GM19455 (cell line): Measurements from ENCODE around the gene CFL1.
A peak's percentile ranks its signal among the peaks of the same experiment; 100 is the strongest.
"Not testable (repeated sequence)": the region's sequence is repeated elsewhere in the genome, so short reads cannot be mapped to it uniquely, and the experiment has no call there.

Source experiments
- ATAC-seq: cut with Tn5 transposase; IDR thresholded peaks from one replicate; pipeline ENCODE4 v1.9.1; 2021; ENCODE audit not compliant: unreplicated experiment

The CFL1 gene

DNA sequence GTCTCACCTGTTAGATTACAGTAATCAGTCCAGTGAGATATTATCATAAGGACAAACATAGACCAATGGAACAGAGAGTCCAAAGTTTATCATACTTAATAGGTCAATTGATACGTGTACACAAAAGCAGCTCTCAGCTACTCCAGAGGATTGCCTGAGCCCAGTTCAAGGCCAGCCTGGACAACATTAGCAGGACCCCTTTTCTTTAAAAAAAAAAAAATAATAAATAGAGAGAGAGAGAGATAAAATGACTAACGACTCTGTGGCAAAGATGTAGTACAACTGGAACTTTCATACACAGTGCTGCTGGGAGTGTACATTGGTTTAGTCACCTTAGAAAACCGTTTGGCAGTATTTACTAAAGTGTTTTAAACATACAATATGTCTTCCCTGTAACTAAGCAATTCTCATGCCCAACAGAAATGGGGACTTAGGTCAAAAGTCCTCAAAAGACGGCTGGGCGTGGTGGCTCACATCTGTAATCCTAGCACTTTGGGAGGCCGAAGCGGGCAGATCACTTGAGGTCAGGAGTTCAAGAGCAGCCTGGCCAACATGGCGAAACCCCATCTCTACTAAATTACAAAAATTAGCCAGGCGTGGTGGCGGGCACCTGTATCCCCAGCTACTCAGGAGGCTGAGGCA, 13.6 kb downstream of the CFL1 start:
- ATAC-seq, result no peak

GRCh38 chr11:65843811-65844210, 14.2 kb downstream of the CFL1 start:
- ATAC-seq, result no peak

DNA sequence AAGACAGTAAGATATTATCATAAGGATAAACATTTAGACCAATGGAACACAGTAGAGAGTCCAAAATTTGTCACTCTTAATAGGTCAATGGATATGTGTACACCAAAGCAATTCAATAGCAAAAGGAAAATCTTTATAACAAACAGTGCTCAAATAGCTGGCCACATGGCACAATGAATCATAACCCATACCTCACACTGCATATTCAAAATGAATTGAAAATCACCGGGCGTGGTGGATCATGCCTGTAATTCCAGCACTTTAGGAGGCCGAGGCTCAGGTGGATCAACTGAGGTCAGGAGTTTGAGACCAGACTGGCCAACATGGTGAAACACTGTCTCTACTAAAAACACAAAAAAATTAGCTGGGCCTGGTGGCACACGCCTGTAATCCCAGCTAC, 15.8 kb downstream of the CFL1 start:
- no peak for ATAC-seq

DNA sequence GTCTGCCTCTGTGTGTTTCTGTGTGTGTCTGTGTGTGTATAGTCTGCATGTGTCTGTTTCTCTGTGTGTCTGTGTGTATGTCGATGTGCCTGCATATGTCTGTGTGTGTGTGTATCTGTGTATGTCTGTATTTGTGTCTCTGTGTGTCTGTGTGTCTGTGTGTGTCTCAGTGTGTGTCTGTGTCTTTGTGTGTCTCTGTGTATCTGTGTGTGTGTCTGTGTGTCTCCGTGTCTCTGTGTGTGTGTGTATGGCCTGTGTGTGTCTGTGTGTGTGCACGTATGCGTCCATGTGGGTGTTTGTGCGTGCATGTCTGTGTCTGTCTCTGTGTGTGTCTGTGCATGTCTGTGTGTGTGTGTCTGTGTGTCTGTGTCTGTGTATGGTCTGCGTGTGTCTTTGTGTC, 23.8 kb downstream of the CFL1 start:
- ATAC-seq, result no peak

DNA sequence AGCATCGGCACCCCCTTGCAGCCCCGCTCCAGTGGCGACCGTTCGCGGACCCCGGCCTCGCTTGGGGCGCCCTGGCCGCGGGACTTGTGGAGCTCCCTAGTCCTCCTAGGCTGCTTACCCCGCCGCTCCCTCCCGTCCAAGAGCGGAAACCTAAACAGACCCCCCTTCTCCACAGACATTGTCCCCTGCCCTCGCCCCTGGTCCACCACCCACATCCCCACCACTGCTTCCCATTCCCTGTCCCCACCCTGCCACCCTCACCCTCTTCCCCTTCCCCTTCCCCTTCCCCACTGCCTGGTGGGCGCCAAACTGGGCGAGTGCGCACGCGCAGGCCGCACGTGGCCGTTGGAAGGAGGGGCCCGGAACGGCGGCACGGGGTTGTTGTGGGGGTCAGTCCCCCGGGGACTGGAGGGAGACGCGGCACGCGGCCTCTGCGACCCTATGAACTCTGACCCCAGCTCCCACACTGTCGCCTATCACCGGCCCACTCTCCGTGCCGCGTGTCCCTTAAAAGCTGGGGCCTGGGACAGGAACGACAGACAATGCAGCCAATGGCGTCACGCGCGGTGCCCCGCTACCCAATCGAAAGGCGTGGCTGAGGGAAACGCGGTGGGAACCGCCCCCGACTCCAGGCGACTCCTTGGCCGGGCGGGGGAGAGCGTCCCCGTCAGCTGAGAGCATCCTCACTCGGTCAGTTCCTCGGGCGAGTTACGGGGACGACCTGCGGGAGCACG, 24.5 kb downstream of the CFL1 start, which contains the start of gene SNX32:
Gene SNX32 (plus strand): TSS at position 667 of the 734 bp plus-strand sequence. CDS start 103 bp downstream, outside the sequence.
- ATAC-seq, result peak; percentile 89

DNA sequence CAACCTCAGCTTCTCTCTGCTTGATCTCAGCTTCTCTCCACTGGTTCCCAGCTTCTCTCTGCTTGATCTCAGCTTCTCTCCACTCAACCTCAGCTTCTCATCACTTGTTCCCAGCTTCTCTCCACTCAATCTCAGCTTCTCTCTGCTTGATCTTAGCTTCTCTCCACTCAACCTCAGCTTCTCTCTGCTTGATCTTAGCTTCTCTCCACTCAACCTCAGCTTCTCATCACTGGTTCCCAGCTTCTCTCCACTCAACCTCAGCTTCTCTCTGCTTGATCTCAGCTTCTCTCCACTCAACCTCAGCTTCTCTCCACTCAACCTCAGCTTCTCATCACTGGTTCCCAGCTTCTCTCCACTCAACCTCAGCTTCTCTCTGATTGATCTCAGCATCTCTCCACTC, 25.7 kb downstream of the CFL1 start:
- not testable (repeated sequence) for ATAC-seq

DNA sequence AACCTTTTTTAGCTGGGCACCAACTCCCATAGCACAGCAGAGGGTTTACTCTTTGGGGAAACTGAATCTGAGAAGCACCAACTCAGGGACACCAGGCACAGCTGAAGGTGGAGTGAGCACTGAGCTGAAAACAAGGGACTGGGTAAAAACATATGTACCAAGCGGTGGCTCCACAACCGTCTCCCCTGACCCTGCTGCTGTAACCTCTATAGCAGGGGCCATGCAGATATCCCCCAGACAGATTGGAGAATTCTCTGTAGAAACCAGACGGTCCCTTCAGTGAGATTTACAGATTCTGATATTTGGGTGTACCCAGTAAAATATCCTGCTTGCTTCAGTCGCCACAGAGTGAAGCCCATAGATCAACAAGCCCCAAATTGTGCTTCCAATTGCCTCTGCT, 28.5 kb downstream of the CFL1 start:
- ATAC-seq, result no peak

- no peak for ATAC-seq
Observed at GRCh38 chr11:65826984-65827735, 30.8 kb downstream of the CFL1 start.

- ATAC-seq, result no peak
Observed at GRCh38 chr11:65822776-65823528, 35.0 kb downstream of the CFL1 start.

- no peak for ATAC-seq
Observed at GRCh38 chr11:65821107-65821506, 36.9 kb downstream of the CFL1 start.

- ATAC-seq, result peak; percentile 67
Observed at GRCh38 chr11:65817835-65818680, 39.9 kb downstream of the CFL1 start.

DNA sequence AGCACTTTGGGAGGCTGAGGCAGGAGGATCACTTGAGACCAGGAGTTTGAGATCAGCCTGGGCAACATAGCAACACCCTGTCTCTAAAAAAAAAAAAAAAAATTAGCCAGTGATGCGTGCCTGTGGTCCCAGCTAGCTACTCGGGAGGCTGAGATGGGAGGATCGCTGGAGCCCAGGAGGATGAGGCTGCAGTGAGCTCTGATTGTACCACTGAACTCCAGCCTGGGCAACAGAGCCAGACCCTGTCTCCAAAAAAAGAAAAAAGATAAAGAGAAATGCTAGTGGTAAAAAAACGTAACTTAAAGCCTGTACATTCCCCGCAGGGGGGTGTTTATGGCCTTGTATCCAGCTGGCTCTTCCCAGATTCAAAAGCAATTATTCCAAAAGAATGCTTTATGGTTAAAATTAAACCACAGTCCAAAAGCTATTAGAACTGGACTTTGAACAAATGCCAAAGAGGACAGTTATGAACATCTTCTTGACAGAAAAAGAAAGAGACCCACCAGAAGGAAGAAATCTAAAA, 40.6 kb downstream of the CFL1 start:
- no peak for ATAC-seq

- ATAC-seq, result no peak
Observed at GRCh38 chr11:65816696-65817095, 41.3 kb downstream of the CFL1 start.

DNA sequence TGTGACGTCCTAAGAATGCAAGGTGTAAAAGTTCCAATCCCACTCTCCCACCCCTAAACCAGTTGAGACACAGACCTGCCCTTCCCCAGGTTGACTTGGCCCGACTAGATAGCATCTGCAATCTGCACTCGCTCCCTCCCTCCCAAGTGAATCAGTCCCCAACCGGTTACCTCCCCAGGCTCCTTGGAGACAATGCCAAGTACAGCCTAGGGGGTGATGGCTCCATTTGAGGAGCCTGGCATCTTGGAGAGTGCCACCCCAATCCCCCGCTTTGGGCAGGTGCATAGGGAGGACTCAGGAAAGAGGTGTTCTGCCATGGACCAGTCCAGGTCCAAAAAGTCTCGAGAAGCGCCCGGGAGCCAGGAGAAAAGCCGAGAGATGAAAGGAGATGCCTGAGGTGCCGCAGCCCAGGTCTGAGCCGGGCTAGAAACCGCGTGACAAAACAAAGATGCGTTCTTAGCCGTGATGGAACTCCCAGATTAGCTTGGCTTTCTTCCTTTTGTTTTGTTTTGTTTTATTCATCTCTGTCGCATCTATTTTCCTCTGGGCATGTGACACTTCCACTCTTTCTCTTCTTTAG, 42.9 kb downstream of the CFL1 start:
- no peak for ATAC-seq

DNA sequence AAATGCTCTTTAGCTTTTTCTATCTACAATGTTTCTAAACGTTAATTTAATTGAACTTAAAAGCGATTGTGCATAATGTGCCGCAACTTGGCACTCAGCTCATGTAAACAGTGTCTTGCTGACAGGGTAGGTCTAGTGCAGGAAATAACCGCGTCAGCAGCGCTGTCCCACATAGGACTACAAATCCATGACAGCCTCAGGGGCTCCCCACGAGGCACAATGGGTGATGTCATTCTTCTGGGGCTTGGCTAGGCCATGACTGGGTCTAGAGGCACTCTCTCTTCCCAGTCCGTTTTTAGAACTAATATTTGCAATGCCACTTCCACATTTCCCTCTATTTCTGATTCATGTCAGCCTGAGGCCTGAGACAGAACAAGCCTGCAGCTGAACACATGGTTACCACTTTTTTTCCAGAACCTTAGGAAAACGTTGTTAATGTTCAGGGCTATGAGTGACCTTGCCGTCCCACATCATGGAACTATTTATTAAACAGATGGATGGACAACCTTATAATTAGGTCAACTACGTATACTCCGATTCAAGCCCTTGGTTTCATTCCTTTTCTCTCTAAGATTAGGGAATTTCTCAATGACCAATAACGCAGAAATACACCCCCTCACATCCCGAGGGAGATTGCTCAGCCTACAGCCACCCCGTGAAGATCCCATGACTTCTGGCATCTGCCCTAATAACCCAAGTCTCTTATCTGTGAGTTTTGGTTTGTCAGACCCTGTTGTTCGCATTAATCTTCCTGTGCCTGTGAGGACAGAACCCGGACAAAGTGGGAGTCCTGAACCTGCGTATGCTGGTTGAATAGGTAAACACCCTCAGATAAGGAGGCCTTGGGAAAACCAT, 43.6 kb downstream of the CFL1 start:
- no peak for ATAC-seq

GRCh38 chr11:65811764-65812475, 46.1 kb downstream of the CFL1 start:
- ATAC-seq, result no peak

DNA sequence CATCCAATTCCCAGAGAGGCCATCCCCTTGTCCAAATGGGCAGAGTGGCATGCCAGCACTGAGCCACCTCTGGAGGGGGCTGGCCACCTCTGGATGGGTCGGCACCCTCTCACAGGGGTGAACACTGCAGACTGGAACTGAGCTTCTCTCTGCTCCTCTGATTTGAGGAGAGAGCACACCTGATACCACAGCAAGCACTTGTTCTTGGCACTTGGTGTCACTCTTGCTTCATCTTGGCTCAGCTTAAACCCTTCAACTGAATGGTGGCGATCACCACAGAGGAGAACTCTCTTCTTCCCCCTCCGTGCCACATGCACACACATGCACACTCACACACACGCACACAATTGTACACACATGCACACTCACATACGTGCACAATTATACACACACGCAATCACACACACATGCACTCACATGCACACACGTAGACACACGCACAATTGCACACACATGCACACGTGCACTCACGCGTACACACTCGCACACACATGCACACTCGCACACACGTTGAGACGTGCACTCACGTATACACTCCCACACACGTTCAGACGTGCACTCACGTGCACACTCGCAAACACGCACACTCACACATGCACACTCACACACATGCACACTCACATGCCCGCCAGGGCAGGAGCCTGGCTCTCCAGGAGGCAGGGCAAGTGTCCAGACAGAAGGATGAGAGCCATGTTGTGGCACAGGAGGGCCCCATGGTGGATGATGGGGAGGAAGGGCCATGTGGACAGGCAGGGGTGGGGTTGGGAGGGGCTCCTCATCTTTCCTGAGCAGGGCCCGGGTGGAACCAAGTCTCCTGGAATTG, 47.7 kb downstream of the CFL1 start:
- ATAC-seq, result no peak
